ENCODE data around the gene SLC26A3.

The SLC26A3 gene

GRCh38 chr7:107726356-107727130 is 76.5 kb downstream of the SLC26A3 start:
- Histone ChIP-seq H3K9ac (ENCODE audit: low read length) (no peak overlapping the region), H3F3A (ENCODE audit: insufficient read depth, low read length) (no peaks in the 10 kb centered on the region), H3K9me2 (ENCODE audit: low read depth, low read length) (no peaks in the 10 kb centered on the region), H3K27me3 (ENCODE audit: insufficient read depth, low read length) (no peaks in the 10 kb centered on the region), H3K4me1 (ENCODE audit: insufficient read depth, low read length, severe bottlenecking) (no peaks in the 10 kb centered on the region), H4K20me1 (ENCODE audit: insufficient read depth, low read length) (no peaks in the 10 kb centered on the region), H3K4me2 (ENCODE audit: low read length) (no peak overlapping the region), H3K27ac (ENCODE audit: low read depth, low read length, poor library complexity, severe bottlenecking) (no peak overlapping the region), H3K36me3 (ENCODE audit: insufficient read depth, low read length) (no peaks in the 10 kb centered on the region), H2AFZ (ENCODE audit: low read length) (no peak overlapping the region), H3K9me3 (ENCODE audit: low read length) (no peaks in the 10 kb centered on the region), H3K4me3 (ENCODE audit: low read depth, low read length, poor library complexity, severe bottlenecking) (no peak overlapping the region), H3K79me2 (ENCODE audit: insufficient read depth, low read length) (no peaks in the 10 kb centered on the region)
- TF ChIP-seq CTCF (IDR thresholded peaks at IDR 0.05; ENCODE audit: low read length) (no peak), EZH2 (IDR thresholded peaks at IDR 0.05; ENCODE audit: borderline replicate concordance, low read length) (no peak)

- Histone ChIP-seq H2AFZ (ENCODE audit: low read length) (no peak overlapping the region), H3K4me3 (ENCODE audit: low read depth, low read length, poor library complexity, severe bottlenecking) (no peak overlapping the region), H3K9ac (ENCODE audit: low read length) (no peak overlapping the region), H3K4me2 (ENCODE audit: low read length) (no peak overlapping the region), H3K4me1 (ENCODE audit: insufficient read depth, low read length, severe bottlenecking) (no peaks in the 10 kb centered on the region), H3K36me3 (ENCODE audit: insufficient read depth, low read length) (no peaks in the 10 kb centered on the region), H3K9me2 (ENCODE audit: low read depth, low read length) (no peaks in the 10 kb centered on the region), H3F3A (ENCODE audit: insufficient read depth, low read length) (no peaks in the 10 kb centered on the region), H4K20me1 (ENCODE audit: insufficient read depth, low read length) (no peaks in the 10 kb centered on the region), H3K79me2 (ENCODE audit: insufficient read depth, low read length) (no peaks in the 10 kb centered on the region), H3K9me3 (ENCODE audit: low read length) (no peaks in the 10 kb centered on the region), H3K27me3 (ENCODE audit: insufficient read depth, low read length) (no peaks in the 10 kb centered on the region), H3K27ac (ENCODE audit: low read depth, low read length, poor library complexity, severe bottlenecking) (no peak overlapping the region)
- peak; percentile 87 for TF ChIP-seq CTCF (IDR thresholded peaks at IDR 0.05; ENCODE audit: low read length)
- TF ChIP-seq EZH2 (IDR thresholded peaks at IDR 0.05; ENCODE audit: borderline replicate concordance, low read length), result no peak
Observed at GRCh38 chr7:107725138-107725740, 77.8 kb downstream of the SLC26A3 start.

- Histone ChIP-seq H3K4me2 (ENCODE audit: low read length) (no peak overlapping the region), H3F3A (ENCODE audit: insufficient read depth, low read length) (no peaks in the 10 kb centered on the region), H3K4me1 (ENCODE audit: insufficient read depth, low read length, severe bottlenecking) (no peaks in the 10 kb centered on the region), H2AFZ (ENCODE audit: low read length) (no peak overlapping the region), H3K79me2 (ENCODE audit: insufficient read depth, low read length) (no peaks in the 10 kb centered on the region), H3K9me2 (ENCODE audit: low read depth, low read length) (no peaks in the 10 kb centered on the region), H3K27me3 (ENCODE audit: insufficient read depth, low read length) (no peaks in the 10 kb centered on the region), H3K9ac (ENCODE audit: low read length) (no peak overlapping the region), H3K9me3 (ENCODE audit: low read length) (no peaks in the 10 kb centered on the region), H3K36me3 (ENCODE audit: insufficient read depth, low read length) (no peaks in the 10 kb centered on the region), H3K27ac (ENCODE audit: low read depth, low read length, poor library complexity, severe bottlenecking) (no peak overlapping the region), H3K4me3 (ENCODE audit: low read depth, low read length, poor library complexity, severe bottlenecking) (no peak overlapping the region), H4K20me1 (ENCODE audit: insufficient read depth, low read length) (no peaks in the 10 kb centered on the region)
- TF ChIP-seq EZH2 (IDR thresholded peaks at IDR 0.05; ENCODE audit: borderline replicate concordance, low read length) (no peak), CTCF (IDR thresholded peaks at IDR 0.05; ENCODE audit: low read length) (no peak)
Observed at GRCh38 chr7:107723255-107723654, 79.8 kb downstream of the SLC26A3 start.

All from OCI-LY1 (cell line).